Ishikawa (cell line): ENCODE measurements around the gene CST2.

Experiments used
- CEBPB ChIP-seq: IDR thresholded peaks from 2 replicates; pipeline ENCODE4 v1.6.1; 2012
- CREB1 ChIP-seq: IDR thresholded peaks from 2 replicates; pipeline ENCODE4 v1.6.1; 2012; ENCODE audit warnings: low read depth
- EGR1 ChIP-seq: IDR thresholded peaks from 2 replicates; pipeline ENCODE4 v1.6.1; 2012
- EP300 ChIP-seq: IDR thresholded peaks from 2 replicates; pipeline ENCODE4 v1.6.1; 2012; ENCODE audit warnings: borderline replicate concordance
- FOXM1 ChIP-seq: IDR thresholded peaks from 2 replicates; pipeline ENCODE4 v1.6.1; 2012; ENCODE audit warnings: low read depth, borderline replicate concordance
- MAX ChIP-seq: IDR thresholded peaks from 2 replicates; pipeline ENCODE4 v1.6.1; 2012
- NFIC ChIP-seq: IDR thresholded peaks from 2 replicates; pipeline ENCODE4 v1.6.1; 2012
- RAD21 ChIP-seq: IDR thresholded peaks from 2 replicates; pipeline ENCODE4 v1.6.1; 2012; ENCODE audit warnings: low read depth
- REST ChIP-seq: IDR thresholded peaks from 2 replicates; pipeline ENCODE4 v1.6.1; 2012; ENCODE audit warnings: low read depth, mild to moderate bottlenecking
- TAF1 ChIP-seq: IDR thresholded peaks from 2 replicates; pipeline ENCODE4 v1.6.1; 2012; ENCODE audit warnings: low read depth, mild to moderate bottlenecking
- TCF12 ChIP-seq: IDR thresholded peaks from 2 replicates; pipeline ENCODE4 v1.6.1; 2012; ENCODE audit warnings: low read depth
- TEAD4 ChIP-seq: IDR thresholded peaks from 2 replicates; pipeline ENCODE4 v1.6.1; 2012
- YY1 ChIP-seq: IDR thresholded peaks from 2 replicates; pipeline ENCODE4 v1.6.1; 2012; ENCODE audit warnings: low read depth
- ZBTB7A ChIP-seq: IDR thresholded peaks from 2 replicates; pipeline ENCODE4 v1.6.1; 2012; ENCODE audit warnings: low read depth
- TF ChIP-seq, protein P1 (sequence below): IDR thresholded peaks from 2 replicates; pipeline ENCODE4 v1.6.1; 2012

CST2 gene

GRCh38 chr20:23835716-23836115 is 9.2 kb upstream of the CST2 start:
- TF ChIP-seq TAF1: no peak
- no peak for TF ChIP-seq EGR1
- no peak for TF ChIP-seq CREB1
- TF ChIP-seq REST: no peak
- no peak for TF ChIP-seq MAX
- no peak for TF ChIP-seq FOXM1
- TF ChIP-seq ZBTB7A: no peak
- no peak for TF ChIP-seq NFIC
- no peak for TF ChIP-seq TEAD4
- no peak for TF ChIP-seq CEBPB

DNA sequence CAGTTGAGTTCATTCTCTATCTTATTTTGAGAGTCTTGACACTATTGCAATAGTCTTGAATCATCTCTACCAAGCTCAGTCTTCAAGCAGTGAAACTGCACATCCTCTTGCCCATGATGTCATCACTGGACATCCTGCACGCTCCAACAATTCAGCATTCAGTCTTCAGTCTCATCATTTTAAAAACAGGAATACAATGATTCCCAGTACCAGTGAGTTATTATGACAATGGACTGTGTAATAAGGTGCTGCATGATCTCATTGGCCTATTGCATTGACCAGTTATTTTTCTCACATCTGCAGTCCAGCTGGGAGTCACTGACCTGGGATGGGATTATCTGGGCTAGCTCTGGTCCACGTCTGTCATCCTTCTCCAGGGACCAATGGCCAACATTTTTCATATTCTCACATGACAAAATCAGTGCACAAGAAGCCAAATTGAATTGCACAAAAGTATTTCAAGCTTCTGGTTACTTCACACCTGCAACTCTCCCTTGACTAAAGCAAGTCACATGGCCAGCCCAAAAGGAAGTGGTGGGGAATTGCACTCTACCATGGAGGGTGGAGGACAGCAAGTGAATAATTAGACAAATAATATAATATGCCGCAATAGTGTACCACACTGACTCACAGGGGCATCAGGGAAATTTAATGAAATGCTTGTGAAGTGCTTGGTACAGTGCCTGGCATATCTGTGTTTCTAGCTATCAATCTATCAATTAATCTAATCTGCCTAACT is 6.4 kb upstream of the CST2 start:
- TF ChIP-seq ZBTB7A (no peak), RAD21 (no peak), TEAD4 (no peak), TAF1 (no peak), CEBPB (no peak), CREB1 (no peak), REST (no peak), EGR1 (no peak), FOXM1 (no peak), NFIC (no peak), MAX (no peak), YY1 (no peak), TCF12 (no peak), EP300 (no peak)
- TF ChIP-seq, protein P1, sequence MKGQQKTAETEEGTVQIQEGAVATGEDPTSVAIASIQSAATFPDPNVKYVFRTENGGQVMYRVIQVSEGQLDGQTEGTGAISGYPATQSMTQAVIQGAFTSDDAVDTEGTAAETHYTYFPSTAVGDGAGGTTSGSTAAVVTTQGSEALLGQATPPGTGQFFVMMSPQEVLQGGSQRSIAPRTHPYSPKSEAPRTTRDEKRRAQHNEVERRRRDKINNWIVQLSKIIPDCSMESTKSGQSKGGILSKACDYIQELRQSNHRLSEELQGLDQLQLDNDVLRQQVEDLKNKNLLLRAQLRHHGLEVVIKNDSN: no peak

DNA sequence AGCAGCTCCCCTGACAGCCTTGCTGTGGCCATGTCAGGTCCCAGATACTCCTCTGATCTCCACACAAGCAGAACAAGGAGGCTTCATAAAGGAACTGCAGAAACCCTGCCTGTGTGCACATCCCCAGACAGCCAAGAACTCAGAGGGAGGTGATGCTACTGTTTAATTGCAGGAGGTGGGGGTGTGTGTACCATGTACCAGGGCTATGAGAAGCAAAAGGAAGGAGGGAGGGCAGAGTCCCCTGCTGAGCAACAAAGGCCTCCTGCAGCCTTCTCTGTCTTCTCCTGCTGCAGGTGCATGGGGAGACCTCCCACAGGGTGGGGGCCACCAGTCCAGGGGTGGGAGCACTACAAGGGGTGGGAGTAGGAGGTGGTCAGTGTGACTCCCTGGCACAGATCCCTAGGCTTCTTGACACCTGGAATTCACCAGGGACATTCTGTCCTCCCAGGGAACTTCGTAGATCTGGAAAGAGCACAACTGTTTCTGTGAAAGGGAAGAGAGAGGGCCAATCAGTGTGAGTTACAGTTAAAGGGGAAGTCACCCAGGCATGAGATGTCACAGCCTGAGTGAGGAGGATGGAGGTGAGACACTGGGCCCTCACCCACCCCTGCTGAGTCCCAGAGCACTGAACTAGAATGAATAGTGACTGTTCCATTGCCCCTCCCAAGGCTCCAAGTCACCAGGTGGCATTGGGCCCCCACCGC is 2.8 kb downstream of the CST2 start:
- TF ChIP-seq EGR1 (no peak), TEAD4 (no peak)

- TF ChIP-seq YY1 (no peak), FOXM1 (no peak), CEBPB (no peak), RAD21 (no peak), REST (no peak), ZBTB7A (no peak), EP300 (no peak), CREB1 (no peak), NFIC (no peak), TEAD4 (no peak), MAX (no peak), TCF12 (no peak), EGR1 (no peak), TAF1 (no peak)
- TF ChIP-seq, protein P1: no peak
Measured at GRCh38 chr20:23823111-23823510, 3.4 kb downstream of the CST2 start.
